SJSA1 (cell line): ENCODE measurements around the gene SUCLG2. TPM values are rescaled to one million over a fixed set of nuclear protein-coding genes. Genes with fewer than 3 reads are reported as not detected.

ENCODE experiments used
- DNase-seq, 2 experiments: peaks; one replicate each; pipeline ENCODE4 v3.0.0-alpha.2; 2015 to 2020; ENCODE audit warnings: low spot score in 2 of 2, low read depth in 1 of 2
- H3K27ac ChIP-seq: fragments of 250-450 bp; sonication (Bioruptor Pico); 2 replicates; pipeline ENCODE4 v1.5.1; 2020; ENCODE audit warnings: mild to moderate bottlenecking, moderate library complexity
- H3K27me3 ChIP-seq: fragments of 250-450 bp; sonication (Bioruptor Pico); replicated peaks from 2 replicates; pipeline ENCODE4 v1.5.1; 2020; ENCODE audit warnings: mild to moderate bottlenecking, moderate library complexity
- H3K36me3 ChIP-seq: fragments of 250-450 bp; sonication (Bioruptor Pico); 2 replicates; pipeline ENCODE4 v1.5.1; 2020; ENCODE audit warnings: mild to moderate bottlenecking
- H3K4me1 ChIP-seq: fragments of 250-450 bp; sonication (Bioruptor Pico); replicated peaks from 2 replicates; pipeline ENCODE4 v1.6.1; 2021; ENCODE audit warnings: mild to moderate bottlenecking
- H3K4me3 ChIP-seq: fragments of 250-450 bp; sonication (Bioruptor Pico); 2 replicates; pipeline ENCODE4 v1.5.1; 2020; ENCODE audit warnings: mild to moderate bottlenecking
- H3K9me3 ChIP-seq: fragments of 250-450 bp; sonication (Bioruptor Pico); replicated peaks from 2 replicates; pipeline ENCODE4 v1.5.1; 2020; ENCODE audit warnings: mild to moderate bottlenecking
- total RNA-seq: library from RNA; depleted of rRNA; stranded (reverse); fragments of >200 nt; shearing (Covaris generic); gene quantifications from 2 replicates; pipeline ENCODE4 v1.2.3, GENCODE V29; 2014

Gene SUCLG2
- total RNA-seq, 1 experiment from 2014 or later: 53.7 TPM

GRCh38 chr3:67416703-67417102 lies 237.7 kb downstream of the SUCLG2 start:
- H3K27me3 ChIP-seq: no peaks in the 10 kb centered on the region
- DNase-seq: no peak
- H3K36me3 ChIP-seq: no peaks in the 10 kb centered on the region; the same call in 1 of the 2 replicates
- H3K4me1 ChIP-seq: no peaks in the 10 kb centered on the region
- H3K4me3 ChIP-seq: no peak overlapping the region
- no peaks in the 10 kb centered on the region; the same call in 1 of the 2 replicates for H3K9me3 ChIP-seq
- no peak overlapping the region for H3K27ac ChIP-seq

GRCh38 chr3:67415511-67415910 lies 238.9 kb downstream of the SUCLG2 start:
- no peaks in the 10 kb centered on the region for H3K4me1 ChIP-seq
- no peak for DNase-seq
- no peak overlapping the region for H3K4me3 ChIP-seq
- no peaks in the 10 kb centered on the region; the same call in 1 of the 2 replicates for H3K36me3 ChIP-seq
- no peak overlapping the region for H3K27ac ChIP-seq
- H3K27me3 ChIP-seq: no peaks in the 10 kb centered on the region
- no peaks in the 10 kb centered on the region for H3K9me3 ChIP-seq

- Histone ChIP-seq H3K36me3 (no peaks in the 10 kb centered on the region; the same call in 1 of the 2 replicates), H3K4me1 (no peaks in the 10 kb centered on the region), H3K27ac (no peak overlapping the region), H3K27me3 (no peaks in the 10 kb centered on the region), H3K9me3 (no peaks in the 10 kb centered on the region), H3K4me3 (no peak overlapping the region)
- DNase-seq: no peak
These were observed 239.7 kb downstream of the SUCLG2 start for GRCh38 chr3:67414740-67415139.

- no peak for DNase-seq
- no peak overlapping the region for H3K4me3 ChIP-seq
- H3K4me1 ChIP-seq: no peaks in the 10 kb centered on the region
- no peak overlapping the region for H3K27ac ChIP-seq
- H3K27me3 ChIP-seq: no peaks in the 10 kb centered on the region
- no peaks in the 10 kb centered on the region for H3K9me3 ChIP-seq
- peaks cover 4% of the 10 kb centered on the region for H3K36me3 ChIP-seq
These were observed 249.2 kb downstream of the SUCLG2 start for GRCh38 chr3:67405193-67405592.

- no peak overlapping the region for H3K27ac ChIP-seq
- H3K27me3 ChIP-seq: no peaks in the 10 kb centered on the region
- no peak for DNase-seq
- no peaks in the 10 kb centered on the region for H3K4me1 ChIP-seq
- no peaks in the 10 kb centered on the region for H3K9me3 ChIP-seq
- H3K36me3 ChIP-seq: peaks cover 4% of the 10 kb centered on the region
- H3K4me3 ChIP-seq: no peak overlapping the region
These were observed 251.5 kb downstream of the SUCLG2 start for GRCh38 chr3:67402873-67403272.

GRCh38 chr3:67401921-67402320 lies 252.5 kb downstream of the SUCLG2 start:
- no peak overlapping the region for H3K27ac ChIP-seq
- H3K4me3 ChIP-seq: no peak overlapping the region
- H3K27me3 ChIP-seq: no peaks in the 10 kb centered on the region
- no peak for DNase-seq
- H3K4me1 ChIP-seq: no peaks in the 10 kb centered on the region
- peaks cover 4% of the 10 kb centered on the region for H3K36me3 ChIP-seq
- no peaks in the 10 kb centered on the region for H3K9me3 ChIP-seq

GRCh38 chr3:67400476-67400875 lies 253.9 kb downstream of the SUCLG2 start:
- Histone ChIP-seq H3K4me1 (no peaks in the 10 kb centered on the region), H3K36me3 (peaks cover 4% of the 10 kb centered on the region), H3K4me3 (no peak overlapping the region), H3K27ac (no peak overlapping the region), H3K9me3 (no peaks in the 10 kb centered on the region), H3K27me3 (no peaks in the 10 kb centered on the region)
- DNase-seq: no peak

GRCh38 chr3:67389176-67389575 lies 265.2 kb downstream of the SUCLG2 start:
- Histone ChIP-seq H3K27me3 (no peaks in the 10 kb centered on the region), H3K9me3 (no peaks in the 10 kb centered on the region)

GRCh38 chr3:67388738-67389137 lies 265.7 kb downstream of the SUCLG2 start:
- Histone ChIP-seq H3K27me3 (no peaks in the 10 kb centered on the region), H3K9me3 (no peaks in the 10 kb centered on the region), H3K36me3 (no peaks in the 10 kb centered on the region), H3K4me1 (no peaks in the 10 kb centered on the region), H3K27ac (no peak overlapping the region), H3K4me3 (no peak overlapping the region)
- DNase-seq: no peak

More at GRCh38 chr3:67389176-67389575, 265.2 kb downstream of the SUCLG2 start:
- no peaks in the 10 kb centered on the region for H3K36me3 ChIP-seq
- DNase-seq: no peak
- H3K4me3 ChIP-seq: no peak overlapping the region
- no peaks in the 10 kb centered on the region for H3K4me1 ChIP-seq
- no peak overlapping the region for H3K27ac ChIP-seq

- Histone ChIP-seq H3K4me3 (no peak overlapping the region), H3K4me1 (no peaks in the 10 kb centered on the region), H3K27ac (no peak overlapping the region), H3K36me3 (no peaks in the 10 kb centered on the region), H3K27me3 (no peaks in the 10 kb centered on the region), H3K9me3 (no peaks in the 10 kb centered on the region)
- DNase-seq: no peak
These were observed 268.0 kb downstream of the SUCLG2 start for GRCh38 chr3:67386451-67386850.

GRCh38 chr3:67384760-67385397 lies 269.5 kb downstream of the SUCLG2 start:
- no peak for DNase-seq
- Histone ChIP-seq H3K4me3 (no peak overlapping the region), H3K27me3 (no peaks in the 10 kb centered on the region), H3K36me3 (no peaks in the 10 kb centered on the region), H3K9me3 (no peaks in the 10 kb centered on the region), H3K27ac (no peak overlapping the region), H3K4me1 (no peaks in the 10 kb centered on the region)

GRCh38 chr3:67384016-67384415 lies 270.4 kb downstream of the SUCLG2 start:
- Histone ChIP-seq H3K27me3 (no peaks in the 10 kb centered on the region), H3K9me3 (no peaks in the 10 kb centered on the region), H3K4me3 (no peak overlapping the region), H3K4me1 (no peaks in the 10 kb centered on the region), H3K27ac (no peak overlapping the region), H3K36me3 (no peaks in the 10 kb centered on the region)
- no peak for DNase-seq

GRCh38 chr3:67383379-67383778 lies 271.0 kb downstream of the SUCLG2 start:
- Histone ChIP-seq H3K4me3 (no peak overlapping the region), H3K9me3 (no peaks in the 10 kb centered on the region), H3K27ac (no peak overlapping the region), H3K27me3 (no peaks in the 10 kb centered on the region), H3K36me3 (no peaks in the 10 kb centered on the region), H3K4me1 (no peaks in the 10 kb centered on the region)
- DNase-seq: no peak

- H3K27me3 ChIP-seq: no peaks in the 10 kb centered on the region
- H3K36me3 ChIP-seq: no peaks in the 10 kb centered on the region
- H3K4me1 ChIP-seq: no peaks in the 10 kb centered on the region
- H3K27ac ChIP-seq: no peak overlapping the region
- H3K9me3 ChIP-seq: no peaks in the 10 kb centered on the region
- H3K4me3 ChIP-seq: no peak overlapping the region
- DNase-seq: no peak
These were observed 271.9 kb downstream of the SUCLG2 start for GRCh38 chr3:67382536-67382935.
